ENCODE results near the gene ABCB9.

Gene ABCB9

GRCh38 chr12:122966743-122967550, 684 bp upstream of the ABCB9 start:
- no peak for DNase-seq (ENCODE audit: insufficient read length, low spot score)
- no peak for FAIRE-seq
- no peak for TF ChIP-seq CTCF (IDR thresholded peaks at IDR 0.05; ENCODE audit: insufficient read depth, missing control alignments)

GRCh38 chr12:122965321-122965751, 927 bp downstream of the ABCB9 start:
- DNase-seq (ENCODE audit: insufficient read length, low spot score) (no peak), FAIRE-seq (no peak)
- no peak for TF ChIP-seq CTCF (IDR thresholded peaks at IDR 0.05; ENCODE audit: insufficient read depth, missing control alignments)

GRCh38 chr12:122964439-122965257, 1.6 kb downstream of the ABCB9 start:
- TF ChIP-seq CTCF (IDR thresholded peaks at IDR 0.05; ENCODE audit: insufficient read depth, missing control alignments): no peak
- no peak for FAIRE-seq
- no peak for DNase-seq (ENCODE audit: insufficient read length, low spot score)

GRCh38 chr12:122963941-122964265, 2.4 kb downstream of the ABCB9 start:
- DNase-seq (ENCODE audit: insufficient read length, low spot score) (no peak), FAIRE-seq (no peak)
- no peak for TF ChIP-seq CTCF (IDR thresholded peaks at IDR 0.05; ENCODE audit: insufficient read depth, missing control alignments)

- TF ChIP-seq CTCF (IDR thresholded peaks at IDR 0.05; ENCODE audit: insufficient read depth, missing control alignments): no peak
- DNase-seq (ENCODE audit: insufficient read length, low spot score): no peak
- no peak for FAIRE-seq
Observed at GRCh38 chr12:122961531-122962329, 4.5 kb downstream of the ABCB9 start.

GRCh38 chr12:122960193-122960569, 6.1 kb downstream of the ABCB9 start:
- FAIRE-seq: no peak
- no peak for TF ChIP-seq CTCF (IDR thresholded peaks at IDR 0.05; ENCODE audit: insufficient read depth, missing control alignments)
- no peak for DNase-seq (ENCODE audit: insufficient read length, low spot score)
